ENCODE measurements around the gene BNIP5.

BNIP5 gene

DNA sequence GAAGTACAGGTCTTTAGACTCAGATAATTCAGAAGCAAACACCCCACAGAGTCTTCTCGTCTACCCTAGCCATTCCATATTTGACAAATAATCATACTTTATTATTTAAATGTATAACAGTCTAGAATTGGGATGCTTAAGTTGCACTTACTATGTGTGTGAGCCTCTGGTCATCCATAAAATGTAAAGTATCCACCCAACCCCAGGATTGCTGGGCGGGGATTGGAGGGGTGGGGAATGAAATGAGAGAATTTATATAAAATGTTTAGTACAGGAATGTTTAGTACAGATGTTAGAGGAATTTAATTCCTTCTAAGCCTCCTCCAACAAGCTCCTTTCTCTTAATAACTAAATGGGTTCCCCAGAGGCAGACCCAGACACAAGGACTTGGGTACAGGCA is 16.9 kb downstream of the BNIP5 start:
- H3K27ac ChIP-seq: no peak overlapping the region
- TF ChIP-seq, protein P1, sequence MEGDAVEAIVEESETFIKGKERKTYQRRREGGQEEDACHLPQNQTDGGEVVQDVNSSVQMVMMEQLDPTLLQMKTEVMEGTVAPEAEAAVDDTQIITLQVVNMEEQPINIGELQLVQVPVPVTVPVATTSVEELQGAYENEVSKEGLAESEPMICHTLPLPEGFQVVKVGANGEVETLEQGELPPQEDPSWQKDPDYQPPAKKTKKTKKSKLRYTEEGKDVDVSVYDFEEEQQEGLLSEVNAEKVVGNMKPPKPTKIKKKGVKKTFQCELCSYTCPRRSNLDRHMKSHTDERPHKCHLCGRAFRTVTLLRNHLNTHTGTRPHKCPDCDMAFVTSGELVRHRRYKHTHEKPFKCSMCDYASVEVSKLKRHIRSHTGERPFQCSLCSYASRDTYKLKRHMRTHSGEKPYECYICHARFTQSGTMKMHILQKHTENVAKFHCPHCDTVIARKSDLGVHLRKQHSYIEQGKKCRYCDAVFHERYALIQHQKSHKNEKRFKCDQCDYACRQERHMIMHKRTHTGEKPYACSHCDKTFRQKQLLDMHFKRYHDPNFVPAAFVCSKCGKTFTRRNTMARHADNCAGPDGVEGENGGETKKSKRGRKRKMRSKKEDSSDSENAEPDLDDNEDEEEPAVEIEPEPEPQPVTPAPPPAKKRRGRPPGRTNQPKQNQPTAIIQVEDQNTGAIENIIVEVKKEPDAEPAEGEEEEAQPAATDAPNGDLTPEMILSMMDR (IDR thresholded peaks at IDR 0.05; ENCODE audit: low read depth, low read length, missing control alignments): no peak
- H3K27me3 ChIP-seq (replicated peaks): peaks cover 9% of the 10 kb centered on the region
- H3K36me3 ChIP-seq (replicated peaks): no peaks in the 10 kb centered on the region
- H3K4me3 ChIP-seq (ENCODE audit: low read depth, low read length): no peak overlapping the region
- DNase-seq: no peak
- in situ Hi-C loops (cut with HindIII; ENCODE audit: low pct_ligation_motif_present, low sequenced_read_pairs): no loop called here

DNA sequence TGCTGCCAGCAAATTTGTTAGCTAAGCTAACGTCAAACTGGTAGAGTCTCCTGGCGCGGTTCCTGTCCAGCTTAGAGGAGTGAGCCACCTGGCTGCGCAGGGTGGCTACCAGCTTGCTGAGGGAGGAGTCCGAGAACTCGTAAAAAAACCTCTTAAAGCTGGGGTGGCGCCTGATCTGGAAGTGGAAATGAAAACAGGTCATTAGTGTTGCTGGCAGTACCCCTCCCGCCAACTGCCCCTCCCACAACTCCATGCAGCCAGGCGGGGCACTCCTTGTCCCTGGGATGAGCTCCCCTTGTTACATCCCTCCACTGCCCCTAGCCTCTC is 17.3 kb downstream of the BNIP5 start:
- no peak overlapping the region for H3K4me3 ChIP-seq (ENCODE audit: low read depth, low read length)
- TF ChIP-seq, protein P1 (IDR thresholded peaks at IDR 0.05; ENCODE audit: low read depth, low read length, missing control alignments): no peak
- in situ Hi-C loops (cut with HindIII; ENCODE audit: low pct_ligation_motif_present, low sequenced_read_pairs): no loop called here
- no peak overlapping the region for H3K27ac ChIP-seq
- peaks cover 9% of the 10 kb centered on the region for H3K27me3 ChIP-seq (replicated peaks)
- DNase-seq: no peak
- H3K36me3 ChIP-seq (replicated peaks): no peaks in the 10 kb centered on the region

DNA sequence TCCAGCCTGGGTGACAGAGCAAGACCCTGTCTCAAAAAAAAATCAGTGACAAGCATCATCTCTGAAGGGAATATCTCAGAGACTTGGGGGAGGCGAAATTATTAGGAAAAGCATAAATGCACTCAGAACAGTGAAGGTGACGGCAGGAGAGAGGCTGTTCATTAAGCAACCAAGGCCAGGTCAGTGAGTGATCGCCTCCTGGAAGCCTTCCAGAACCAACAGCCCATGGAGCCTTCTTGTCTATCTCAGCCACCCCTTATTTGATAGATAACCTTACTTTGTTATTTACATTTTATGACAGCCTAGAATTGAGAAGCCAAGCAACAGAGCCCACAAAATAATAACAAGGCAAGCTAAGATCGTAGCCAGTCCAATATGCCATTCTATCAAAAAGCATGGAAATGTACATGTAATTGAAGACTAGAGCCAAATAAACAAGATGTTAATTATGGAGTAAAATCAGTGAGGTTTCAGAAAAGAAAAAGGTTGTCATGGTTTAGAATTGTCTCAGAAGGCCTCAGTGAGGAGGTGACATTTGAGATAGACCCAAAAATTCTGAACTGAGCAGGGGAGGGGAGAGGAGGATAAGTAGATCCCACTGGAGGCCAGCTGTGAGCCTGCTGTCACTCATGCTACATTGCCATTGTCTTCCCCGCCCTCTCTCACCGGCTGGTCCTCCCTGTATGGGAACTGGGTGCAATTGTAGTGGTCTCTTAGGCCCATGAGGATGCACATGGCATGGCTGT is 17.8 kb downstream of the BNIP5 start:
- H3K27me3 ChIP-seq (replicated peaks): peaks cover 9% of the 10 kb centered on the region

DNA sequence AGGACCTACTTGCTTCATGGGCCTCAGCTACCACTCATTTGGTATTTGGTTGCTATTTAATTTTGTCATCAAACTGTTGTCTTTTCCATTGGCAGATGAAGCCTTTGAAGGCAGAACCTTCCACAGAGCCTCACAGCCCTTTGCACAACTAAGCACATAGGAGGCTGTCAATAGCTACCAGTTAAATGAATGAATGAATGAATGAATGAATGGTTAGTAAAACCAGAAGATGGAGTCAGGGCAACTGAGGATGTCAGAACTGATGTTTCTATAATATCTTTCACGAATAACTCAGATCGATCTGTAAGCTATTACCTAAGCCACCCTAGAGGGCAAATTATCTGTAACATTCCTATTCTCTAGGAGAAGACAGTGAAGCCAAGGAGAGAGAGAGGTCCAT is 19.1 kb downstream of the BNIP5 start:
- in situ Hi-C loops (cut with HindIII; ENCODE audit: low pct_ligation_motif_present, low sequenced_read_pairs): no loop called here
- H3K4me3 ChIP-seq (ENCODE audit: low read depth, low read length): no peak overlapping the region
- H3K36me3 ChIP-seq (replicated peaks): no peaks in the 10 kb centered on the region
- DNase-seq: no peak
- H3K27me3 ChIP-seq (replicated peaks): peaks cover 9% of the 10 kb centered on the region
- no peak overlapping the region for H3K27ac ChIP-seq
- TF ChIP-seq, protein P1 (IDR thresholded peaks at IDR 0.05; ENCODE audit: low read depth, low read length, missing control alignments): no peak

More for the DNA sequence above, 17.8 kb downstream of the BNIP5 start:
- TF ChIP-seq, protein P1 (IDR thresholded peaks at IDR 0.05; ENCODE audit: low read depth, low read length, missing control alignments): no peak
- Histone ChIP-seq H3K36me3 (replicated peaks) (no peaks in the 10 kb centered on the region), H3K27ac (no peak overlapping the region), H3K4me3 (ENCODE audit: low read depth, low read length) (no peak overlapping the region)
- in situ Hi-C loops (cut with HindIII; ENCODE audit: low pct_ligation_motif_present, low sequenced_read_pairs): no loop called here
- no peak for DNase-seq

DNA sequence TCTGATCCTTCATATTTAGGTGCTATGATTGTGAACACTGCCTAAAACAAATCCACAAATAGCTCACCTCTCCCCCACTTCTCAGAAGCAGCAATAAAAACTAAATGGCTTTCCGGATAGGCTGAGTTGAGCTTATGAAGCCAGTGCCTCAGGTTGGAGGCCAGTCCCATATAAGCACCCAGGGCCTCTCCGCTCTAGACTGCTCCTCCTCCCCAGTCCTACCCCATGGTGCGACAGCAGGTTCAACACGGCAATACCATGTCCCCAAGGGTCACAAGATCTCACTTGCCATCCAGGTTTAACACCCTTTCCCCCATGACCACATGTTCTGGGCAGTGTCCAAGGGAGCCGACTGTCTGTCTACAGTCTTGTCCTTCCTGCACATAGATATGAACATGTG is 20.8 kb downstream of the BNIP5 start:
- TF ChIP-seq, protein P1 (IDR thresholded peaks at IDR 0.05; ENCODE audit: low read depth, low read length, missing control alignments): no peak
- H3K27me3 ChIP-seq (replicated peaks): peaks cover 9% of the 10 kb centered on the region
- H3K36me3 ChIP-seq (replicated peaks): no peaks in the 10 kb centered on the region
- no peak overlapping the region for H3K4me3 ChIP-seq (ENCODE audit: low read depth, low read length)
- in situ Hi-C loops (cut with HindIII; ENCODE audit: low pct_ligation_motif_present, low sequenced_read_pairs): no loop called here
- no peak overlapping the region for H3K27ac ChIP-seq
- DNase-seq: no peak

Data from brain microvascular endothelial cell (primary cell).